C4-2B (cell line): ENCODE measurements around the gene G3BP2.

Source experiments
- CTCF ChIP-seq: fragments of 450-650 bp; conservative IDR thresholded peaks from 2 replicates; pipeline ENCODE4 v1.5.1; 2017; ENCODE audit warnings: mild to moderate bottlenecking
- ZFX ChIP-seq: fragments of 450-650 bp; IDR thresholded peaks from 2 replicates; pipeline ENCODE4 v1.6.1; 2017

GRCh38 chr4:75637827-75638226, 35.4 kb downstream of the G3BP2 start:
- no peak for TF ChIP-seq CTCF
- TF ChIP-seq ZFX = no peak
